Endothelial cell of umbilical vein (primary cell): ENCODE measurements around the gene LIPG. TPM values are rescaled to one million over a fixed set of nuclear protein-coding genes. Genes with fewer than 3 reads are reported as not detected.
"Not testable (repeated sequence)": the region's sequence is repeated elsewhere in the genome, so short reads cannot be mapped to it uniquely, and the experiment has no call there.

Source experiments
- Bru-seq: library from RNA; stranded (reverse); fragments of 400-500 nt; gene quantifications from one replicate; lab custom pipeline; 2021; lab: Mats Ljungman, UMichigan
- BruChase-seq, 2 experiments: library from RNA; stranded (reverse); fragments of 400-500 nt; gene quantifications; one replicate each; lab custom pipeline; 2021; lab: Mats Ljungman, UMichigan
- BruUV-seq: library from RNA; stranded (reverse); fragments of 400-500 nt; replicated peaks from 2 replicates; lab custom pipeline; 2021; lab: Mats Ljungman, UMichigan
- CTCF ChIA-PET: fragments of 300-600, 350-600 bp; sonication (Branson Sonifier 250); formaldehyde crosslinking; loops from one replicate; lab custom pipeline; 2021; ENCODE audit warnings: antibody characterized with exemption, inconsistent platforms; lab: Charles Lee
- POLR2A ChIA-PET: fragments of 300-600, 350-600 bp; sonication (Branson Sonifier 250); formaldehyde crosslinking; loops from one replicate; lab custom pipeline; 2021; ENCODE audit warnings: antibody characterized with exemption, inconsistent platforms; lab: Charles Lee
- DNase-seq: peaks from one replicate; pipeline ENCODE4 v3.0.0-alpha.2; 2011; ENCODE audit warnings: low read depth, low spot score
- FAIRE-seq: peaks from 2 replicates; lab custom pipeline; 2011; peaks lifted over from hg19 to GRCh38; lab: Jason Lieb, UNC
- H2AFZ ChIP-seq: 2 replicates; pipeline ENCODE4 v1.6.0; 2012; ENCODE audit warnings: low read depth, low read length, control low read depth, inconsistent platforms
- H3K27ac ChIP-seq: 2 replicates; pipeline ENCODE4 v1.5.1; 2011; ENCODE audit warnings: low read depth, mild to moderate bottlenecking, control low read depth, low read length, moderate library complexity; ENCODE audit not compliant: insufficient read depth
- H3K27me3 ChIP-seq, 2 experiments: 2 replicates each; pipeline versions ENCODE4 v1.6.0 to v1.6.1; 2011; ENCODE audit warnings: low read length in 2 of 2, mixed read lengths in 1 of 2; ENCODE audit not compliant: control insufficient read depth in 2 of 2, insufficient read depth in 2 of 2
- H3K36me3 ChIP-seq, 2 experiments: 2 replicates in 1 of 2; 3 replicates in 1 of 2; pipeline ENCODE4 v1.5.1; 2011; ENCODE audit warnings: low read length in 2 of 2, mild to moderate bottlenecking in 1 of 2, moderate library complexity in 1 of 2; ENCODE audit not compliant: control insufficient read depth in 2 of 2, insufficient read depth in 2 of 2; ENCODE audit errors: extremely low read depth in 1 of 2
- H3K4me1 ChIP-seq: 3 replicates; pipeline ENCODE4 v1.5.1; 2011; ENCODE audit warnings: mild to moderate bottlenecking, low read length; ENCODE audit not compliant: control insufficient read depth, insufficient read depth; ENCODE audit errors: extremely low read depth
- H3K4me2 ChIP-seq: 2 replicates; pipeline ENCODE4 v1.6.1; 2011; ENCODE audit warnings: low read length, control low read depth, mixed read lengths; ENCODE audit not compliant: insufficient read depth
- H3K4me3 ChIP-seq, 3 experiments: fragments of 200-600 bp in 1 of 3; sonication (generic), shearing (Covaris generic) in 1 of 3; replicated peaks in 1 of 3; 2 replicates each; pipeline ENCODE4 v1.5.1; 2011 to 2016; ENCODE audit warnings: control low read depth in 3 of 3, low read length in 3 of 3, mild to moderate bottlenecking in 2 of 3, inconsistent platforms in 1 of 3, low read depth in 1 of 3, moderate library complexity in 1 of 3; ENCODE audit not compliant: insufficient read depth in 1 of 3
- H3K79me2 ChIP-seq: 2 replicates; pipeline ENCODE4 v1.6.0; 2012; ENCODE audit warnings: low read length, inconsistent platforms; ENCODE audit not compliant: control insufficient read depth, insufficient read depth
- H3K9ac ChIP-seq: replicated peaks from 2 replicates; pipeline ENCODE3; 2011; ENCODE audit warnings: low read length, control low read depth; ENCODE audit not compliant: insufficient read depth; ENCODE audit errors: extremely low read depth
- H3K9me1 ChIP-seq: replicated peaks from 3 replicates; pipeline ENCODE4 v1.6.0; 2011; ENCODE audit warnings: mild to moderate bottlenecking, low read length; ENCODE audit not compliant: control insufficient read depth, insufficient read depth; ENCODE audit errors: extremely low read depth
- H3K9me3 ChIP-seq: replicated peaks from 2 replicates; pipeline ENCODE4 v1.5.1; 2012; ENCODE audit warnings: low read length, inconsistent platforms; ENCODE audit not compliant: control insufficient read depth, insufficient read depth
- H4K20me1 ChIP-seq: replicated peaks from 2 replicates; pipeline ENCODE3; 2011; ENCODE audit warnings: mild to moderate bottlenecking, low read length; ENCODE audit not compliant: control insufficient read depth, insufficient read depth; ENCODE audit errors: extremely low read depth
- EZH2 ChIP-seq: IDR thresholded peaks from 2 replicates; pipeline ENCODE4 v1.6.1; 2012; ENCODE audit warnings: borderline replicate concordance, low read depth, mild to moderate bottlenecking, moderate library complexity, low read length, inconsistent platforms; ENCODE audit not compliant: severe bottlenecking
- FOS ChIP-seq: IDR thresholded peaks from 2 replicates; pipeline ENCODE4 v1.6.1; 2011; ENCODE audit warnings: mild to moderate bottlenecking, low read length, moderate library complexity, borderline replicate concordance; ENCODE audit not compliant: insufficient read depth
- GATA2 ChIP-seq: IDR thresholded peaks from 2 replicates; pipeline ENCODE4 v1.7.0; 2011; ENCODE audit warnings: low read depth, mild to moderate bottlenecking, moderate library complexity, mixed read lengths, low read length; ENCODE audit not compliant: insufficient read length, insufficient read depth
- JUN ChIP-seq: IDR thresholded peaks from 2 replicates; pipeline ENCODE4 v1.6.1; 2011; ENCODE audit warnings: borderline replicate concordance, low read depth; ENCODE audit not compliant: insufficient read length, insufficient read depth
- MYC ChIP-seq: IDR thresholded peaks from one replicate; pipeline ENCODE4 v1.6.1; 2011; ENCODE audit warnings: mild to moderate bottlenecking, low read depth, low read length
- POLR2A ChIP-seq: IDR thresholded peaks from 2 replicates; pipeline ENCODE4 v1.6.1; 2012; ENCODE audit warnings: low read depth, mild to moderate bottlenecking, control low read depth, low read length
- POLR2AphosphoS5 ChIP-seq: IDR thresholded peaks from 2 replicates; pipeline ENCODE4 v1.6.1; 2012; ENCODE audit warnings: low read depth, mild to moderate bottlenecking, control low read depth, low read length, moderate library complexity; ENCODE audit not compliant: insufficient read depth
- dilution Hi-C: fragments of 300-500 bp; cut with MboI; formaldehyde crosslinking; loops from one replicate; pipeline ENCODE4 v1.15.0; 2019; ENCODE audit warnings: low sequenced_read_pairs; ENCODE audit not compliant: extremely low pct_ligation_motif_present
- intact Hi-C: fragments of 100-400 bp; cut with micrococcal nuclease; formaldehyde crosslinking; loops from one replicate; pipeline ENCODE4 v1.10.0; 2022
- long read RNA-seq: library from polyadenylated mRNA; stranded (forward); transcript quantifications from one replicate; pipeline ENCODE4 v2.0.0, GENCODE V29; 2021
- polyA minus RNA-seq, 3 experiments: library from RNA; depleted of rRNA, polyadenylated mRNA; stranded (reverse); fragments of >200 nt; gene quantifications; 1 replicate in 1 of 3; 2 replicates in 2 of 3; pipeline ENCODE4 v1.2.3, GENCODE V29; 2011
- polyA plus RNA-seq, 4 experiments: library from polyadenylated mRNA; depleted of rRNA in 3 of 4; stranded (reverse) in 3 of 4; unstranded in 1 of 4; fragments of >200 nt; gene quantifications; 2 replicates each; pipeline versions ENCODE4 v1.2.1 to v1.2.3, GENCODE V29; 2011 to 2012; ENCODE audit warnings: missing spikeins in 1 of 4
- total RNA-seq: library from RNA; stranded (reverse); gene quantifications from 2 replicates; pipeline ENCODE4 v1.2.3, GENCODE V29; 2021
- TF ChIP-seq, protein P1 (sequence below): IDR thresholded peaks from 2 replicates; pipeline ENCODE4 v1.6.1; 2011; ENCODE audit not compliant: insufficient read depth, insufficient read length
- TF ChIP-seq, protein P2 (sequence below), 2 donors: IDR thresholded peaks; 1 replicate in 1 of 2; 2 replicates in 1 of 2; pipeline ENCODE4 v1.5.1; 2011; ENCODE audit warnings: low read length in 2 of 2, mild to moderate bottlenecking in 2 of 2, moderate library complexity in 2 of 2, control low read depth in 1 of 2, inconsistent platforms in 1 of 2, low read depth in 1 of 2; ENCODE audit not compliant: insufficient read depth in 1 of 2; ENCODE audit errors: extremely low read depth in 1 of 2

The LIPG gene
- total RNA-seq (80.6 and 96.2 TPM in 2 replicates), polyA plus RNA-seq (63.2 and 86.3 TPM in 2 replicates), polyA minus RNA-seq (167 and 184 TPM in 2 replicates), Bru-seq, nascent RNA (percentile 68 among the genes with signal in this experiment), BruChase-seq, experiment 1, labeled RNA remaining after a 6-hour chase (percentile 85 among the genes with signal in this experiment), BruChase-seq, experiment 2, labeled RNA remaining after a 2-hour chase (percentile 82 among the genes with signal in this experiment)
- polyA plus RNA-seq (2011; cell fraction: cytosol; rRNA removed) = 78.5 and 83.1 TPM in 2 replicates
- 93.1 and 133 TPM in 2 replicates for polyA plus RNA-seq (2011; cell fraction: nucleus; rRNA removed)
- polyA plus RNA-seq (2012) = 76.7 and 116 TPM in 2 replicates
- polyA minus RNA-seq (2011; cell fraction: cytosol; rRNA and poly(A)+ RNA removed) = not detected
- polyA minus RNA-seq (2011; cell fraction: nucleus; rRNA and poly(A)+ RNA removed) = 58.4 and 89.5 TPM in 2 replicates
- long read RNA-seq, full-length matches to known transcripts = 42 of 77 reads
- long read RNA-seq, partial matches to known transcripts = 16 of 77 reads
- long read RNA-seq, other reads (novel, unspliced or antisense) = 19 of 77 reads

DNA sequence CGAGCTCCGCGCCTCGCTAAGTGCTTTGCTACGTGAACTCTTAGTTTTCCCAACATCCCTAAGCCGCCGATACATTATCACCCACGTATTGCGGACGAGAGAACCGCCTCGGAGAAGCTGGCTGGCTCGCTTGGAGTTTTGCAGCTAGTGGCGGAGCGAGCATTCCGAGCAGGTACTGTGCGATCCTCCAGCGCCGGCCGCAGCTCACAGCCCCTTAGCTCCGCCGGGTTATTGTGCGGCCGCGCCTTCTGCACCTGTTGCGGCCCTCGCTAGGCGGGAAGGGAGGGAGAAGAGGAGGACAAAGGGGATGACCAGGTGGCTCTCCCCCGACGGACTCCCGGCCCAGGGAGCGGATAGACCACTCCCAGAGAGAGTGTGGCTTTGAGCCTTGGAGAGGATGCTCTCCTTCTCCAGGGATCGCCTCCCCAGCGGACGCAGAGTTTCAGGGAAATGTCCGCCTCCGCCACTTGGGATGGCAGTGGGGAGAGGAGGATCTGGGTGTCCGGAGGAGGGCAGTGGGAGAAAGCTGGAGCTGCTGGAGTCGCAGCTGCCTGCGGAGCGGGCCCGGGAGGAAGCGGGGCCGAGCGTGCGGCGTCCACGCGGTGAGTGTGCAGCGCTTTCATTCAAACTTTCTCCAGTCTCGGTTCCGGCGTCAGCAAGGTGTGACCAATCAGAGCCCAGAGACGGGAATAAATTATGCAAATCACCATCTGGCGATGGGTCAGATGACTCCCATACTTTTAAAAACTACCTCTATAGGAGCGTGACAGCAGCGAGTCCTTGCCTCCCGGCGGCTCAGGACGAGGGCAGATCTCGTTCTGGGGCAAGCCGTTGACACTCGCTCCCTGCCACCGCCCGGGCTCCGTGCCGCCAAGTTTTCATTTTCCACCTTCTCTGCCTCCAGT is at the start of gene LIPG:
Gene LIPG (plus strand): TSS at position 769 of the 905 bp plus-strand sequence. CDS start 252 bp downstream, outside the sequence.
- FAIRE-seq = peak; percentile 93

DNA sequence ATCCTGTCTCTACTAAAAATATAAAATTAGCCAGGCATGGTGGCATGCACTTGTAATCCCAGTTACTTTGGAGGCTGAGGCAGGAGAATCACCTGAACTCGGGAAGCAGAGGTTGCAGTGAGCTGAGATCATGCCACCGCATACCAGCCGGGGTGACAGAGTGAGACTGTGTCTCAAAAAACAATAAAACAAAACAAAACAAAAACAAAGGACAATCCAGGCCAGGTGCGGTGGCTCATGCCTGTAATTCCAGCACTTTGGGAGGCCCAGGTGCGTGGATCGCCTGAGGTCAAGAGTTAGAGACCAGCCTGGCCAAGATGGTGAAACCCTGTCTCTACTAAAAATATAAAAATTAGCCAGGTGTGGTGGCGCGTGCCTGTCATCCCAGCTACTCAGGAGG is 49.0 kb upstream of the LIPG start:
- FAIRE-seq, H4K20me1 ChIP-seq, H3K9me1 ChIP-seq, H3K4me2 ChIP-seq, H2AFZ ChIP-seq, H3K36me3 ChIP-seq, H3K9ac ChIP-seq, BruUV-seq, POLR2A ChIA-PET, H3K4me1 ChIP-seq, H3K27me3 ChIP-seq, H3K9me3 ChIP-seq, DNase-seq, H3K4me3 ChIP-seq, H3K27ac ChIP-seq, H3K79me2 ChIP-seq: not testable (repeated sequence)
- intact Hi-C loops (loop anchor here (5.0 to 10.0 kb wide), 2 partner anchors 214 to 692 kb away; no protein-coding TSS in a partner anchor), dilution Hi-C loops (loop anchor here (25.0 kb wide), 1 partner anchor 349 kb away; no protein-coding TSS in a partner anchor)
- CTCF ChIA-PET = interaction anchor here (12.7 kb wide), 1 partner anchor 346 kb away, joined by 452 read pairs; no protein-coding TSS in a partner anchor

More for the DNA sequence above, at the start of gene LIPG:
- POLR2A ChIA-PET = no interaction called here
- Histone ChIP-seq H3K27me3 (no peaks in the 10 kb centered on the region), H3K9me1 (no peaks in the 10 kb centered on the region), H3K79me2 (peaks cover 55% of the 10 kb centered on the region), H3K9ac (peak within 1 kb of the TSS; percentile 67), H3K36me3 (peaks cover 0 to 7% of the 10 kb centered on the region in 2 experiments), H3K4me3 (peak within 1 kb of the TSS; percentile 34 to 83 (median 67)), H2AFZ (peak within 1 kb of the TSS; percentile 74), H3K27ac (peak within 1 kb of the TSS; percentile 49), H4K20me1 (no peaks in the 10 kb centered on the region), H3K9me3 (no peaks in the 10 kb centered on the region), H3K4me1 (peaks cover 37% of the 10 kb centered on the region), H3K4me2 (peak within 1 kb of the TSS; percentile 93)
- CTCF ChIA-PET = interaction anchor here (0.6 to 7.6 kb wide), 10 partner anchors 13 to 298 kb away, joined by 3 to 162 read pairs (median 14); no protein-coding TSS in a partner anchor
- peak; percentile 74 for DNase-seq
- no peak for TF ChIP-seq FOS
- TF ChIP-seq JUN = no peak
- TF ChIP-seq, protein P1, sequence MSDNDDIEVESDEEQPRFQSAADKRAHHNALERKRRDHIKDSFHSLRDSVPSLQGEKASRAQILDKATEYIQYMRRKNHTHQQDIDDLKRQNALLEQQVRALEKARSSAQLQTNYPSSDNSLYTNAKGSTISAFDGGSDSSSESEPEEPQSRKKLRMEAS = peak; percentile 76
- TF ChIP-seq POLR2AphosphoS5 = peak; percentile 77
- no peak for TF ChIP-seq MYC
- TF ChIP-seq POLR2A = peak; percentile 69
- TF ChIP-seq EZH2 = no peak
- TF ChIP-seq, protein P2, sequence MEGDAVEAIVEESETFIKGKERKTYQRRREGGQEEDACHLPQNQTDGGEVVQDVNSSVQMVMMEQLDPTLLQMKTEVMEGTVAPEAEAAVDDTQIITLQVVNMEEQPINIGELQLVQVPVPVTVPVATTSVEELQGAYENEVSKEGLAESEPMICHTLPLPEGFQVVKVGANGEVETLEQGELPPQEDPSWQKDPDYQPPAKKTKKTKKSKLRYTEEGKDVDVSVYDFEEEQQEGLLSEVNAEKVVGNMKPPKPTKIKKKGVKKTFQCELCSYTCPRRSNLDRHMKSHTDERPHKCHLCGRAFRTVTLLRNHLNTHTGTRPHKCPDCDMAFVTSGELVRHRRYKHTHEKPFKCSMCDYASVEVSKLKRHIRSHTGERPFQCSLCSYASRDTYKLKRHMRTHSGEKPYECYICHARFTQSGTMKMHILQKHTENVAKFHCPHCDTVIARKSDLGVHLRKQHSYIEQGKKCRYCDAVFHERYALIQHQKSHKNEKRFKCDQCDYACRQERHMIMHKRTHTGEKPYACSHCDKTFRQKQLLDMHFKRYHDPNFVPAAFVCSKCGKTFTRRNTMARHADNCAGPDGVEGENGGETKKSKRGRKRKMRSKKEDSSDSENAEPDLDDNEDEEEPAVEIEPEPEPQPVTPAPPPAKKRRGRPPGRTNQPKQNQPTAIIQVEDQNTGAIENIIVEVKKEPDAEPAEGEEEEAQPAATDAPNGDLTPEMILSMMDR (IDR thresholded peaks at IDR 0.05; ENCODE audit: extremely low read depth in 1 of 2, insufficient read depth in 1 of 2, low read depth in 1 of 2, low read length in 2 of 2) = no peak
- TF ChIP-seq GATA2 = no peak
- intact Hi-C loops = loop anchor here (1.0 to 5.0 kb wide), 4 partner anchors 86 to 252 kb away; partner anchors contain the start of gene ACAA2
- dilution Hi-C loops = no loop called here
- BruUV-seq = TSS peak; percentile 82
